ENCODE results near the gene ADCY4.

Gene ADCY4

DNA sequence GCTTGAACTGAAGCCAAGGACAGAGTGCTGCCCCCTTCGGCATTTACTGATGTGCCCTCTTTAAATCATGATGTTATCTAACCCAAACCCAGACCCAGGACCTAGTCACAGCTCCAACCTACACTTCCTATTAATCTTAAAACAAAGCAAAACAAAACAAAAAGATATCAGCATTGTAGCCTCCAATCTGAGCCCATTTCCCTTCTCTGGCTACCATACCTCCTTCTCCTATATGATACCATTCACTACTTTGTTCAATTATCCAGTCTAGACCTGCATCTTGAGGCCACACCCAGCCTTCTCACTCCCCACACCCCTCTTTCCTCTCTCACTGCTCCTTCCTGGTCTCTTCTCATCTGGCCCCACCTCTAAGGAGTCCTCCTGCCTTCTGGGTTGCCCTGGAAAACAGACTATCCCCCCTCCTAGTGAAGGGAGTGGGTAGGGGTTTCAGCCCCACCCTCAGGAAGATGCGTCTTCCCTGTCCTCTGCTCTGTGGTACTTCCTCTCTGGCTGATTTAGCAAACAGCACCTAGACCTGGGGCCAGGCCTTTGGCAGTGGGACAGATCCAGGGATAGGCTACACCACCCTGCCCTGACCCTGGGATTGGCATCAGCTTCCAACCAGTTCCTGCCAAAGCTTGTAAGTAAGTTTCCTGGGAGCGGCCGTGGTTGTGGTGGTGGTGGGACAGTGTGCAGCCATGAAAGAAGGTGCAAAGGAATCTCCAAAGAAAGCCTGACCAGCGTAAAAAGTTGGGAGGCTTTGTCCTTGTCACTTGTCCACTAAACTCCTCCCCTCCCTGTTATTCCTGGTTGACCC lies 20.3 kb downstream of the ADCY4 start:
- DNase-seq: no peak

- DNase-seq: no peak
These were observed 21.0 kb downstream of the ADCY4 start for GRCh38 chr14:24313913-24314312.

DNA sequence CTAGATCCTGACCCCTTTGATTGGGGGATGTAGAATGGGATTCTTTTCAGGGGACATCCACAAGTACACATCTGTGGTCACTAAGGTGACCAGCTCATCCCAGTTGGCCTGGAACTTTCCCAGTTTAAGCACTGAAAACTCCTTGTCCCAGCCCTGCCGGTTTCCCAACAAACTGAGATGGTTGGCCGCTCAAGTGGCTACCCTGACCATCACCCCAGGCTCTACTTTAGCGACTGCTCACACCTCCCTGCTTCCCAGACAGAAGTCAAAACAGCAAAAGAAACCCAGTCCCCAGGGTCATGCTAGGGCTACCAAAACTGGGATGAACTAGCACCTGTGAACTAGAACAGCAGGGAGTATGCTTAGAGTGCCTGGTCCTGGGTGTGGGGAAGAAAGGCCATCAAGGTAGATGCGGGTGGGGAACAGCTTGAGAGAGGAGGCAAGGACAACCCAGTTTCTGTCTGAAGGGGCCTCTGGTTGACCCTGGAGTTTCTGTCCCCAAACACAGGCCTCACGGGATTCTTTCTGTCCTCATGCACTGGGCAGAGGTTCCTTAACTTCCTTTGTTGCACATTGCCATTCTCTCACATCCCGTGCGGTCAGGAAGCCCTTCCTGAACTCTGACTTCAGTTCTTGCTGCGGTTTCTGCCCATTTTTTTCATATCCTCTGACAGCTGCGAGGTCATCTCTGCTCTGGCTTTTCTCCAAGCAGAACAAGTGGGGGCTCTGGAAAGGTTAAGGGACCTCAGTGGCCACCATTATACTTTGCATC lies 21.9 kb downstream of the ADCY4 start:
- no peak for DNase-seq

- no peak for DNase-seq
These were observed 22.8 kb downstream of the ADCY4 start for GRCh38 chr14:24311837-24312615.

DNA sequence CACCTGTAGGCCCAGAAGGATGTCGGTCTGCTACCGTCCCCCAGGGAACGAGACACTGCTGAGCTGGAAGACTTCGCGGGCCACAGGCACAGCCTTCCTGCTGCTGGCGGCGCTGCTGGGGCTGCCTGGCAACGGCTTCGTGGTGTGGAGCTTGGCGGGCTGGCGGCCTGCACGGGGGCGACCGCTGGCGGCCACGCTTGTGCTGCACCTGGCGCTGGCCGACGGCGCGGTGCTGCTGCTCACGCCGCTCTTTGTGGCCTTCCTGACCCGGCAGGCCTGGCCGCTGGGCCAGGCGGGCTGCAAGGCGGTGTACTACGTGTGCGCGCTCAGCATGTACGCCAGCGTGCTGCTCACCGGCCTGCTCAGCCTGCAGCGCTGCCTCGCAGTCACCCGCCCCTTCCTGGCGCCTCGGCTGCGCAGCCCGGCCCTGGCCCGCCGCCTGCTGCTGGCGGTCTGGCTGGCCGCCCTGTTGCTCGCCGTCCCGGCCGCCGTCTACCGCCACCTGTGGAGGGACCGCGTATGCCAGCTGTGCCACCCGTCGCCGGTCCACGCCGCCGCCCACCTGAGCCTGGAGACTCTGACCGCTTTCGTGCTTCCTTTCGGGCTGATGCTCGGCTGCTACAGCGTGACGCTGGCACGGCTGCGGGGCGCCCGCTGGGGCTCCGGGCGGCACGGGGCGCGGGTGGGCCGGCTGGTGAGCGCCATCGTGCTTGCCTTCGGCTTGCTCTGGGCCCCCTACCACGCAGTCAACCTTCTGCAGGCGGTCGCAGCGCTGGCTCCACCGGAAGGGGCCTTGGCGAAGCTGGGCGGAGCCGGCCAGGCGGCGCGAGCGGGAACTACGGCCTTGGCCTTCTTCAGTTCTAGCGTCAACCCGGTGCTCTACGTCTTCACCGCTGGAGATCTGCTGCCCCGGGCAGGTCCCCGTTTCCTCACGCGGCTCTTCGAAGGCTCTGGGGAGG lies 23.9 kb downstream of the ADCY4 start, which contains the start of gene LTB4R:
Gene LTB4R (plus strand): TSS at position 857 of the 959 bp plus-strand sequence. CDS start 4,150 bp downstream, outside the sequence.
- DNase-seq: no peak

- DNase-seq: no peak
These were observed 24.6 kb downstream of the ADCY4 start for GRCh38 chr14:24310265-24310645.

- no peak for DNase-seq
These were observed 25.2 kb downstream of the ADCY4 start, which contains the start of gene LTB4R2 for GRCh38 chr14:24309538-24310264. TSS of gene LTB4R2 (plus strand) at chr14:24310140. CDS start at chr14:24310665, 525 bp downstream.

DNA sequence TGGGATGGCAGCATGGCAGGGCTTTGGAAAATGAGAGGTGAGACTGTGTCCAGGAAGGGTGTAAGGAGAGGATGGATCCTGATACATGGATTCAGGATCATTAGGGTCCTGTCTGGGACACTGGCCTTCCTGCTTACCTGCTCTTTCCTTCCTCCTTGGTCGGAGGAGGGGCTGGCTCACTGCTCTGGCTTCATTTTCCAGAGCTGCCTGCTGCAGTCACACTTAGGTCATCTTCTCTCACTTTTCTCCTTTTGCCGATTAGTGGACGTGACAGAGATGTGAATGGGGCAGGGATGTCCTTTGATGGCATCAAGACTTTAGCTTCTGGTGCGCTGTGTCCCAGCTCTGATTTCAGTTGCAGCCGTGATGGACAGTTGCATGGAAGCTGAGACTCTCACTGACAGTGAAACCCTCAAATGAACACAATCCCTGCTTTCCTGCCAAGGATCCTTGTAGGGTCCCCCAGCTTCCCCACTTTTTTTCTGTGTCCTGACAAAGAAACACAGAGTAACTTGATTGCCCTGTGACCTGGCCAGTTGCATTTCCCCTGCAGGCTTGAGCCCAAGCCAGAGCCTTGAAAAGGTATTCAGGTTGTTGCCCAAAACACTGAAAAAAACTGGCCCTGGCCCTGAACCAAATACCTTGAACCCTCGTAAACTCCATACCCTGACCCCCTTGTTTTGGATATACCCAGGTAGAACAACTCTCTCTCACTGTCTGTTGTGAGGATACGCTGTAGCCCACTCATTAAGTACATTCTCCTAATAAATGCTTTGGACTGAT lies 26.3 kb downstream of the ADCY4 start:
- DNase-seq: no peak

DNA sequence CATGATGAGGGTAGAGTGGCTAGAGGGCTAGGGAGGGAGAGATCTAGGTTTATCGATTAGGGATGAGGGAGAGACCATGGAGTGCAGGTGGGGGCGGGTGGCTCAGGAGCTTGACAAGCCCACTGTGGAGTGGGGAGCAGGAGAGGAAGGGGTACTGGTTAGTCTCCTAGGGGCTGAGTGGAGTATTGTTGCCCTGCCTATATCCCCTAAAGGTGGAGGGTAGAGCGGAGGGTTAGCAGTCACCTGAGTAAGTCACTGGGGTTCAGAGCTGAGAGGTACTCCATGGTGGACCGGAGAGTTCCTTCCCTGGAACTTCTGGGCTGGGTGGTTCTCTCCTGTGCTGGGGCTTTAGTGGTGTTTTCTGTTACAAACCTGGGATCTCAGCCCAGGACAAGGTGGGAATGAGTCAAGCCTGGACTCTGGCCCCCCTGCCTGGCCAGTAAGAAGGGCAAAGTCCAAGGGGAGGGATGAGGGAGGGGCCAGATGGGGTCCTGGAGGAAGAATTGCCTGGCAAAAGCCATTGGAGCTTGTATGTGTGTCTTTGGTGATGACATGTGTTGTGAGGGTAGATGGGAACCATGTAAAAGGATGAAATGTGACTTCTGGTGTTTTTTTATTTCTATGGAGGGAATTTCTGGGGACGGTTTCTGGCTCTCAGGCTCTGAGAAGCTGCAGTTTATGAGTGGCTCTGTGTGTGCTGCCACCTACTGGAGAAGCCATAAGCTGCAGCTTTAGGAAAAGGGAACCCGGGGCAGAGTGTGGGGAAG lies 27.1 kb downstream of the ADCY4 start, which contains the start of gene CIDEB:
Gene CIDEB (minus strand): TSS at position 403 of the 767 bp plus-strand sequence. CDS start 119 bp downstream, at position 284.
- DNase-seq: peak; percentile 66

- DNase-seq: no peak
These were observed 27.7 kb downstream of the ADCY4 start for GRCh38 chr14:24307156-24307574.

DNA sequence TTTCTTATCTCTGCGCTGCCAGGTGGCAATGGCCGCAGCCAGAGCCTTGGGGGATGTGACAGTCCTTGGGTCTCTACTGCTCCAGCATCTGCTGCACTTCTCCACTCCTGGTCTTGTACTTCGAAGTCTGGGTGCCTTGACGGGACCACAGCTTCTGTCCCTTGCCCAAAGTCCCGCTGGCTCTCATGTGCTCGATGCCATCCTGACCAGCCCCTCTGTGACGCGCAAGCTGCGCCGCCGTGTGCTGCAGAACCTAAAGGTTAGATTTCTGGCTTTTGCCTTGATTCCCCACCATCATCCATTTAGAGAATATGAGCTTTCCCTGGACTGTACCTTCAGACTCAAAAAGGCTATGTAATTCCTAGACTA lies 30.9 kb downstream of the ADCY4 start:
- no peak for DNase-seq

- DNase-seq: no peak
These were observed 34.4 kb downstream of the ADCY4 start for GRCh38 chr14:24300326-24300980.

- DNase-seq: peak; percentile 85
These were observed 35.3 kb downstream of the ADCY4 start, which contains the start of the genes DHRS1 and NOP9 for GRCh38 chr14:24299255-24300191. TSS of gene DHRS1 (minus strand) at chr14:24299780. CDS start at chr14:24299106, 674 bp downstream. TSS of gene NOP9 (plus strand) at chr14:24299850. CDS start at chr14:24299955, 105 bp downstream.

DNA sequence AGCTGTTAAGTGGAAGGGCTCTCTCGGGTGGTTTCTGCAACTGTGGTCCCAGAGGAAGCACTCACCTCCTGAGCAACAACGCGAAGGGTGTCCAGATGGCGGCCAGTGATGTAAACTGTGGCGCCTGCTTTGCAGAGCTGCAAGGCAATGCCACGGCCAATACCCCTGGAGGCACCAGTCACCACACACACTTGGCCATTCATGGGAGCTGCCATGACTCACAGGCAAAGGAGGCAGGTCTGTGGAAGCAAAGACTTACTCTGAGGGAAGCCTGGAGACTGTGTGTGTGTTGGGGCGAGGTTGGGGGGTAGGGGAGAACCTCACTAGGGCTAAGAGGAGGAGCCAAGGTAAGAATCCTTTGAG lies 36.0 kb downstream of the ADCY4 start:
- DNase-seq: peak; percentile 44

DNA sequence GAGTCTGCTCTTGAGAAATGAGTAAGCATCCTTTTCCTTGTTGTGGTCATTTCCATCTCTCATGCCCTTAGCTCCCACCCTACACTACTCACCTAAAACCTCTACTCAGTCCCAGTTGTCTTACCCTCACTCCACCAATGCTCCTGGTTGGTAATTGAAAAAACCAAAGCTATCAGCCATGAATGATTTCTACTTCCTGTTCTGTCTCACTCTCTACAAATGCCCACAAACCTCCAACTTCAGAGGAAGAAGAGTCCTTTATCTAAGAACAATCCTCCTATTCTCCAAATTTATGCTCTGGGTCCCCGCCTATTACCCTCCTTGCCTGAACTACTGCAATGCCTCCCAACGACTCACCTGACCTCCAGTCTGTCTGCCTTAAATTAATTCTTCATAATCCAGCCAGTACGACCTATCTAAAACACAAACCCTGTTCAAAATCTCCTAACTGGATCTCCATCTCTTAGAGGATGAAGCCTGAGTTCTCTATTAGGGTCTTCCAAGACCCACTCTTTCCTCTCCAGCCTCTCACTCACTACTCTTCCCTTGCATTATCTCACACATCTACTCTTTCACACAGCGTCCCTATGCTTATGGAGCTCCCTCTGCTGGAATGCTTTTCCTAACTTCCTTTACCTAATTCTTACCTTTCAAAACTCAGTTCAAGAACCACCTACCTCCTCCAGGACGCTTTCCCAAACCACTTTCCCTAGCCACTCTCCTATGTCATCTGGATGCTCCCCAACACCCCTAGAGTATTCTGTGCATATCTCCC lies 37.5 kb downstream of the ADCY4 start:
- DNase-seq: peak; percentile 59

DNA sequence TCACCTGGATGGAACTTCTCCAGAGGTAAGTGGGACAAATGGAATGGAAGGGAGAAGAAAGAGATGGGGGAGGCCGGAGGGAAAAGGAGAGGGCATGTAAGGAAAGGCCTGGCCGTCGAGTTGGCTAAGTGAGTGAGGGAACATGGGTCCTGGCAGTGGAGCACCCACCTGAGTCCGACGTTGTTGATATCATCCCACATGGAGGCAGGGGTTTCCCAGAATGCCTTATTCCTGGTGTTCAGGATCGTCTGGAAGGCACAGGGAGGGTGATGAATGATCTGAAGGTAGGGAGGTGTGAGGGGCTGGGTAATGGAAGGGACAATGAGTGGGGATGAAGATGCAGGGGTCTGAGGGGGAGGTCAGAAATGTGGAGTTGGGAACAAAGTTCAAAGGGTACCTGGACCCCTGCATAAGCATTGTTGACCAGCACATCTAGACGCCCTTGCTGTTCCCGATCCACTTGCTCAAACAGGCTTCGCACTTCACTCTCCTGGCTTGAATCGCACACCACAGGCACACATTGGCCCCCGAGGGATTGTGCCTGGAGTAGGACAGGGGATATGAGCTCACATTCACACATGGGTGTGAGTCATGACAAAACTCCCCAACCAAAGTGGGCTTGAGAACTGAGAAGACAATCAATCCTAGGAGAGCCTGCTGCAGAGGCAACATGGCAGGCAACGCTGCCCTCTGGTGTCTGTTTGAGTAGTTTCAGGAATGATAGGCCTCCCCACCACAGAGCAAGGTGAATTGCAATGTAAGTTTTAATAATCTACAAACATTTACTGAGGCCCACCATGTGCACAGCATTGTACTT lies 38.3 kb downstream of the ADCY4 start:
- DNase-seq: peak; percentile 69
